C1 segment of cervical spinal cord (tissue), 14 donors: ENCODE data around the gene B3GAT3.
"Not testable (repeated sequence)": the region's sequence is repeated elsewhere in the genome, so short reads cannot be mapped to it uniquely, and the experiment has no call there.

ENCODE experiments used
- DNase-seq, 14 donors: peaks; one replicate each; lab custom pipeline; 2025; lab: John Stamatoyannopoulos, UW

B3GAT3 gene

GRCh38 chr11:62604460-62605120, 17.2 kb downstream of the B3GAT3 start:
- peak in 1 of 14 donors; percentile 21 for DNase-seq

DNA sequence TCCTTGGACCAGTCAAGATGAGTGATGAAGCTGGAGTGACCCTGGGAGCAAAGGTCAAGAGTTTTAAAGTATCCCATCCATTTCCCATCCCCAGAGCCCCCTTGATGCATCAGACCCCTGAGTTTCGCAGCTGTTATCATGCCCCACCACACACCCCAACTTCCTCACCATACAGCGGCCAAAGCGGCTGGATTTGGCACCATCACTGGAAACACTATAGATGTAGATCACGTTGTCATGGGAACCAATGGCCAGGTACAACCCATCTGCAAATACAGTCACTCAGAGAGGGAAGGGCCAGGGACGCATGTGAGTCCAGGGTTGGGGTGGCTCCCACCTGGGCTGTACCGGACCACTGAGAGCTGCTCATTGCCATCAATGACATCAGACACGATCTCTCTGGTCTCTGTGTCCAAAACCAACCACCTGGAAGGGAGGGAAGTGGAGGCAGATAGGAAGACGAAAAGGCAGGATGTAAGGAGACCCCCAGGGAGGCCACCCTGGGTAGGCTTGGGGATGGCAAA, 17.9 kb downstream of the B3GAT3 start:
- DNase-seq = no peak

GRCh38 chr11:62603072-62603408, 18.7 kb downstream of the B3GAT3 start:
- DNase-seq = no peak

GRCh38 chr11:62602141-62603071, 19.4 kb downstream of the B3GAT3 start:
- DNase-seq = peak in 13 of 14 donors; percentile 58 to 91 (median 82)

DNA sequence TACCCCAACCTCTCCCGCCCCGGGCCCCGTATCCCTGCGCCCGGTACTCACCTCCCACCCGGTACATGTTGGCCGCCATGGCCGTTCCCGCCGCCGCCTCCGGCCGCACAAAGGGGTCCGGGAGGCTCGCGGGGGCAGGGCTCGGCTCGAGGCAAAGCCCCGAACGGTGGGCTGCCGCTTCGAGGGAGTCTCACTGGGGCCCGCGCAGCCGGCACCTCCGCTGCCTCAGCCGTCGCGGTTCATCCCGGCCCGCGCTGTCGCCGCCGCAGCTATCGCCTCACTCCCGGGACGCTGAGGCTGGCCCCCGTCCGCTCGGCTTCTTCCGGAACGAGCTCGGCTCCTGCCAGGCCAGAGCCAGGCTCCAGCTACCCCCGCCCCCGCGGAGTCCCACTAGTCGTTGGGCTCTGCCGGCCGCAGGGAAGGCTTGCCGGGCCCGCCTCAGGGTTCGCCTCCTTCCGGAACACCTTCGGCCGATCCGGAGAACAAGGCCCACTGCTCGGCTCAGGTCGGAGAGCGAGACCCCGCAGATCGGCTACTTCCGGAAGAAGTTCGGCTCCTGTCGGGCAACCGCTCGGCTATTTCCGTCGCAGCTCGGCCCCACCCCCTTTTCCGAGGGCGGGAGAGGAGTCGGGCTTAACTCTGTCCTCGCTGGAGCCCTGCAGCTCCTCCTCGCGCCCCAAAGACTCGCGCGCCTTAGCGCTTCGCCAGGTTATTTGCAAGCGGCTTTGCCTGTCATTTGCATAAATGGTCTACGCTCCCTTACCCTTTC, 20.2 kb downstream of the B3GAT3 start, which contains the start of gene MTA2:
TSS of gene MTA2 (minus strand) at position 494 of the 769 bp plus-strand sequence. CDS start at position 79, 415 bp downstream.
- DNase-seq = peak; percentile 85 to 98 (median 98)

DNA sequence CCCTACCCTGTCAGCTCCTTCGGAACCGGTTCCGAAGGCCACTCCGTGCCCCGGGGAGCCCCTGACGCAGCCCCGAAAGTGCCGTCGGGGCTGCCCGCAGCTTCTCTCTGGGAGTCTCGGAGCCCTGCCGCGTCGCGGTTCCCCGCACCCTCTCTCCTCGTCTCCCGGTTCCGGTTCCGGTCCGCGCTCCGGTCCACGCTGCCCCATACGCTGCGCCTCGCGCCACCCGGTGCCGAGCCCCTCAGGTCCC, 20.7 kb downstream of the B3GAT3 start:
- DNase-seq = peak in 2 of 14 donors; percentile 55 to 76

GRCh38 chr11:62600367-62601121, 21.2 kb downstream of the B3GAT3 start:
- DNase-seq = peak in 1 of 14 donors; percentile 45

DNA sequence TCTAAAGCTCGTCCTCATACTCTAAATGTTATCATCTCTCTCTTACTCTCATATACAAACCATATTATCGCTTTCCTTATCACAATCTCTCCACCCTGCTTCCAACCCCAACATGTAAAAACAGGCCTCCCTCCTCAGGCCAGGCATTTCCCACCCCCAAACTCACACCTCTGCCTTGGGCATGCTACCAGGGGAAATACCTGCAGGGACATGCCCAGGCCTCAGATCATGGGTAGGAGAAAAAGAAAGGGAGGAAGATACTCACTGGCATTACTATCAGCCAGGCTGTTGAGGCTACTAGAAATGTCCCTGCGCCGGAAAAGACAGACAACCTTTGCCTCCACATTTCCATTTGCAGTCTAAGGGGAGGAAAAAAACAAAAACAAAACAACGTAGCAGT, 21.9 kb downstream of the B3GAT3 start:
- DNase-seq = no peak

DNA sequence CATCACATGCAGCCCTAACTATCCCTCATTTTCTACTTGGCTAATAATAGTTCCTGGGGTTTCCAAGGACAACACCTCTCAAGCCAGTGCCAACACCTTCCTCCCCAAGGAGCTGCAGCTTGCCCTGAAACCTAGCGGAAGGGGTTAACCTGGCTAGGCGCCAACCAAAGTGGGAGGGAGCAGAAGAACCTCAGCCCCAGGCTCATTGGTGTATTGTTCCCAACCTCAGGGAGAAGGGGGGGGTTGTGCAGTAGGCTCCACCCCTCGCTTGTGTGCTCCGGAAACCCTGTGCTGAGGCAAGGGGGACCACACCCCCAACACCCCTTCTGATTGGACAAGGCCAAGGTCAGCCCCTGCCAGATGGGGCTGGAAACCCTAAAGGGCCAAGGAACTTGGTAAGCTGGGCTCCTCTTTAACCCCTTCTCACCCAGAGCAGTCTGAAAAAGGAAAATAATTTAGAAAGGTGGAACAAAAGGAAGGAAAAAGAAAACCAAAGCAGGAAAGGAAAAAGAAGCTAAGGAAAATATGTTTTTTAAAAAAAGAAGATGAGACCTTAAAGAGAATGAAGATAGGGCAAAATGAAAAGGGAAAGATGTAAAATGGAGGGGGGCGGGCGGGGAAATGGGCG, 22.6 kb downstream of the B3GAT3 start:
- DNase-seq = peak in 13 of 14 donors; percentile 27 to 96 (median 82)

DNA sequence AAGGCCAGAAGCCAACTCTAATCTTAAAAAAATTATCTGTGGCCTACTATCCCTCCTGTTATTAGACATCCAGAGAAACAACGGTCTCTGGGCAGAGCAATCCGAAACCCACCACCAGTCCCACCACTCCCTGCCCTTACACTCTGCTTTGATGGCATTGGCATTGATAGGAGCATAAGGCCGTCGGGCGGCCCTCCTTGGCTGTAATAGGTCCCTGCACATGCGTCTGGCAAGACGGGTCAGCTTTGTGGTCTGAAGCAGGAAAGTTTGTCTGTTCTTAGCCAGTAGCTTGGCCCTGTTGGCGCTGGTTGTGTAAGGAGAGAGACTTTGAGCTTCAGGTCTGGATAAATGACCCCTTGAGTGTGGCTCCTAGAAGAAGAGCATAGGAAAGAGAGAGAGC, 26.7 kb downstream of the B3GAT3 start:
- DNase-seq = no peak

DNA sequence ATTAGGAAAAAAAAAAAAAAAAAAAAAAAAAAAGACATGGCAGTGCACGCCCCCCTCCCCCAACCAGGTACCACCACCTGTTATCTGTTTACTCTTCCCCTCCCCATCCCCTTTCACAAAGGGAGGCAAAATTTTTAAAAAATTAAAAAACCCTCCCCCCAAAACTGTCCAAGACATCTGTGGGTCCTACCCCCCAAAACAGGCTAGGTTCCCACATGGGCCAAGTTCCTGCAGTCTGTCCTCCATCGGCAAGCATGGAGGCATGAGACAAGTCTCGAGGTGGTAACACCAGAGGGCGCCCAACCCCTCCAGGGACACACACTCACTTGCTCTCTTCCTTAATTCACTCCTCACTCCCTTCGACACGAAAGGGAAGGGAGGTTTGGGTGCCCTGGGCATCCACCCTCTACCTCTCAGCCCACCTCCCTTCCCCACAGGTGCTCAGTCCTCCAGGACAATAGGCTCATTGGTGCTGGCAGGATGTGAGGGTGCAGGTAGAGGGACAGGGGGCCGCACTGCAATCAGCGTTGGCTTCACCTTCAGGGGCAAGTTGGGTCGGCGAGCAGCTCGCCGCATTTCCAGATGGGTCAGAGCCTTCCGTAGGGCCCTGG, 28.2 kb downstream of the B3GAT3 start:
- DNase-seq = peak in 10 of 14 donors; percentile 13 to 59 (median 35)

- DNase-seq = peak in 7 of 14 donors; percentile 21 to 47 (median 37)
Measured at GRCh38 chr11:62592989-62593421, 28.8 kb downstream of the B3GAT3 start.

GRCh38 chr11:62592146-62592815, 29.5 kb downstream of the B3GAT3 start:
- no peak for DNase-seq

DNA sequence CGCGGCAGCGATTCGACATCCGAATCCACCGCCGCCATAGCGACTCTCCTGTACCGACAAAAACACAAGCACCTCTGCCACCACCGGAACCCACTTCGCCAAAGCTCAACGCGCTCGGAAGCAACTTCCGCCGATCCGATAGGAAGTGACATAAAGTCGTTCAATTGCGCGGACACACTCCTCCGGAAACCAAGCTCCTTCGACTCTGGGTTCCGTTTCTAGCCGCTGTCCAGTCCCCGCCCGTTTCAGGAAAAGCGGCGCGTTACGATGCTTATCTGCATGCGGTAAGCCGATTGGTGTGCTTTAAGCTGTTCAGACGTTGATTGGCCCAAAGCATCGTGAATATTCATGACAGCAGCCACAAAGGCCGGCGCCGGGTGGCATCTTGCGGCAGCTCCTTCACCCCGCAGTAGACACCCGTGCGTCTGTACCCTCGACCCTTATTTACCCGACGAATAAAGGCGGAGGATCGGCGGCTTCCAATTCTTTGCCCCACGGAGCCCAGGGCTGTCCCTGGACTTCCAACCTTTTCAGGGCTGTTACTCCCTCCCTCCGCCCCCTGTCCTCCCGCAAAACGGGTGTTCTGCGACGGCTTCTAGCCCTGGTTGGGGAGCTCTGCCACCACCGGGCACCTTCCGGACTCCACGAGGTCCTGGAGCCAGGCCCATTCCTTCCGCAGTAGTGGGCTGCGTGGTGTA, 30.2 kb downstream of the B3GAT3 start, which contains the start of gene TUT1:
TSS of gene TUT1 (minus strand) at position 76 of the 698 bp plus-strand sequence. CDS start at position 38, 38 bp downstream.
- peak; percentile 71 to 99 (median 96) for DNase-seq

DNA sequence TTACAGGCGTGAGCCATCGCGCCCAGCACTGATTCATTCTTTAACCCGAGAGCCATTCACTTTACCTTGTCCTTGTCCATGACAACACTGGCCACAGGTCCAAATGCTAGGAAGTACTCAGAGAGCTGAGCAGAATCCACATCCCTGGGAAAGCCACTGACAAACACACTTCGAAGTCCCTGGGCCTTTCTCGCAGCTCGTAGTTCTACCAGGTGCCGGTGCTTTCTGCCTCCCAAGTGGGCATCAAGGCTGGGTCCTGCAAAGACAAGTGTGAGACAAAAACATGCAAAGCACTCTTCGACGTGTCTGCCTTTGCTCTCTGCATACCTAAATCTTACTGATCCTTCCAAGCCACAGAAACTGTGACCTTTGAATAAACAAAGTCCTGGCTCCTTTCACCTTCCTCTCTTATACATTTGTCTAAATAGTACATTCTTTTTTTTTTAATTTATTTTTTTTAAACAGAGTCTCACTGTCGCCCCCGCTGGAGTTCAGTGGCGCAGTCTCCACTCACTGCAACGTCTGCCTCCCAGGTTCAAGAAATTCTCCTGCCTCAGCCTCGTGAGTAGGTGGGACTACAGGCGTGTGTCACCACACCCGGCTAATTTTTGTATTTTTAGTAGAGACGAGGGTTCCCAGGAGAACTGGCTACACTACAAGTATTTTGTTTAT, 32.7 kb downstream of the B3GAT3 start:
- no peak for DNase-seq

DNA sequence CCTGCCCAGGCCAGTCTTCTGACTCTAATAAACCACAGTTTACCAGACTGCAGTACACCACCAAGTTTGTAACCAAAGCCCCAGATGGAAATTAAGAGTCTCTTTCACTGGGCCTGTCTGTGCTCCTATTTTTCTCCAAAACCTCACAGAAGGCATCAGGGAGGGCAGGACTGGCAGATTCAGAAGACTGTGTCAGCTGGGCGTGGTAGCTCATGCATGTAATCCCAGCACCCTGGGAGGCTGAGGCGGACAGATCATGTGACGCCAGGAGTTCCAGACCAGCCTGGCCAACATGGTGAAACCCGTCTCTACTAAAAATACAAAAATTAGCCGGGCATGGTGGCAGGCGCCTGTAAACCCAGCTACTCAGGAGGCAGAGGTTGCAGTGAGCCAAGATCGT, 36.4 kb downstream of the B3GAT3 start:
- not testable (repeated sequence) for DNase-seq

DNA sequence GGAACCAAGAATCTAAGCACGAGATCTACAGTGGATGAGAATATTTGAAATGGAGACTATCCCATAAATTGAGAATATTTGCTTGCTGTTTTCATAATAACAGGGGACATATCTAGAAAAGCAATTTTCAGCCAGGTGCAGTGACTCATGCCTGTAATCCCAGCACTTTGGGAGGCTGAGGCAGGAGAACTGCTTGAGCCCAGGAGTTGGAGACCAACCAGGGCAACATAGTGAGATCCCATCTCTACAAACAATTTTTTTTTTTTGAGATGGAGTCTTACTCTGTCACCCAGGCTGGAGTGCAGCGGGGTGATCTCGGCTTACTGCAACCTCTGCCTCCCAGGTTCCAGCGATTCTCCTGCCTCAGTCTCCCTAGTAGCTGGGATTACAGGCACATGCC, 40.1 kb downstream of the B3GAT3 start:
- DNase-seq = not testable (repeated sequence)
